ENCODE measurements around the gene GSPT2.
"Not testable (repeated sequence)": the region's sequence is repeated elsewhere in the genome, so short reads cannot be mapped to it uniquely, and the experiment has no call there.

The GSPT2 gene

DNA sequence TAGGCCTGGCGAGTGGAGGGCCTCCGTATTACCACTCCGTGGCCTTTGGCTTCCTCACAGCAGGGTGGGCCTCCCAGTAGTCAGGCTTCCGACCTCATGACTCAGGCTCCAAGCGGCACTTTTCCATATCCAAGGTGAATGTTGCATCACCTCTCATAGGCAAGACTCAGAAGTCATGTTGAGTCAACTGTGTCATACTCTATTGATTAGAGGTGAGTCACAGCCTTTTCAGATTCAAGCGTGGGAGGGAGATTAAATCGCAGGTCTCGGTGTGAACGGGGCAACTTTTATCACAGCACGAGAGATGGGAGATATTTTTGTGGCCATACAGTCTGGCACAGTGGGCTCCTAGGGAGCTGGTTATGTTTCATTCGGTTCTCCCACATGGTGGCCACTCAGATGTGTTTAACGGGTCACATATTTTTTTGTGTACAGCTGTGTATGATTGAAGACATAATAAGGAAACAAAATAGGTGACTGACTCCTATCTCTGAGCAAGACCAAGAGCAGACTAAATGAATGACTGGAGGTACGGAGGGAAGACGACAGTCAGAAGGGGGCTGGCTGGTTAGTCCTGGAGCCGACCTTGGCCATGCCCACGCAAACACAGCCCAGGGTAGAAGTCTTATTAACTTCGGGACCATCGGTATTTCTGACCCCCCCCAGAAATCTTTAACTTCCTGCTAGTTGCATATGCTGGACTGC lies 30.1 kb upstream of the GSPT2 start:
- not testable (repeated sequence) for H3K9me2 ChIP-seq (ENCODE audit: low read depth, low read length); H3K9ac ChIP-seq (ENCODE audit: low read length); H3K27me3 ChIP-seq (ENCODE audit: insufficient read depth, low read length); H3F3A ChIP-seq (ENCODE audit: insufficient read depth, low read length); H4K20me1 ChIP-seq (ENCODE audit: insufficient read depth, low read length); H3K4me3 ChIP-seq (ENCODE audit: low read depth, low read length, poor library complexity, severe bottlenecking); H3K36me3 ChIP-seq (ENCODE audit: insufficient read depth, low read length); H3K4me2 ChIP-seq (ENCODE audit: low read length); H3K9me3 ChIP-seq (ENCODE audit: low read length); H3K4me1 ChIP-seq (ENCODE audit: insufficient read depth, low read length, severe bottlenecking); H2AFZ ChIP-seq (ENCODE audit: low read length); H3K79me2 ChIP-seq (ENCODE audit: insufficient read depth, low read length); H3K27ac ChIP-seq (ENCODE audit: low read depth, low read length, poor library complexity, severe bottlenecking)

DNA sequence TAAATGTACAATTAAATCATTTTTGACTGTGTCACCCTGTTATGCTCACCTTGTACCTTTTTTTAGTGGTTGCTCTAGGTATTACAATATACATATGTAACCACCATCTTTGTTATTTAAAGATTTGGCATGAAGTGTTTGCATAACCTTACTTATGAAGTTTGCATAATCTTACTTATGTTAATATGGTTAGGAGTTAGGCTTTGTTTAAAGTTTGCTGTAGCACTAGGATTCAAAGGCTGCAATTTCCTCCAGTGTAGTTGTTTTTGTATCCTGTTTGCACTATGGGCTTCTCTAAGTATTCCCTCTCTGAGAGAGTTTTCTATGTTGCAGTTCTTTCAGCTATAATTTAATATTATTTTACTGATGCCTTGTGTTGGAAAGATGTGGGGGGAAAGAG lies 15.0 kb upstream of the GSPT2 start:
- Histone ChIP-seq H3K4me1 (ENCODE audit: insufficient read depth, low read length, severe bottlenecking) (no peaks in the 10 kb centered on the region), H4K20me1 (ENCODE audit: insufficient read depth, low read length) (no peaks in the 10 kb centered on the region), H3K36me3 (ENCODE audit: insufficient read depth, low read length) (no peaks in the 10 kb centered on the region), H2AFZ (ENCODE audit: low read length) (no peak overlapping the region), H3K4me3 (ENCODE audit: low read depth, low read length, poor library complexity, severe bottlenecking) (no peak overlapping the region), H3K9me3 (ENCODE audit: low read length) (no peaks in the 10 kb centered on the region), H3K9ac (ENCODE audit: low read length) (no peak overlapping the region), H3K27me3 (ENCODE audit: insufficient read depth, low read length) (no peaks in the 10 kb centered on the region), H3K4me2 (ENCODE audit: low read length) (no peak overlapping the region), H3F3A (ENCODE audit: insufficient read depth, low read length) (no peaks in the 10 kb centered on the region), H3K79me2 (ENCODE audit: insufficient read depth, low read length) (no peaks in the 10 kb centered on the region), H3K27ac (ENCODE audit: low read depth, low read length, poor library complexity, severe bottlenecking) (no peak overlapping the region), H3K9me2 (ENCODE audit: low read depth, low read length) (no peaks in the 10 kb centered on the region)
- TF ChIP-seq, protein P1, sequence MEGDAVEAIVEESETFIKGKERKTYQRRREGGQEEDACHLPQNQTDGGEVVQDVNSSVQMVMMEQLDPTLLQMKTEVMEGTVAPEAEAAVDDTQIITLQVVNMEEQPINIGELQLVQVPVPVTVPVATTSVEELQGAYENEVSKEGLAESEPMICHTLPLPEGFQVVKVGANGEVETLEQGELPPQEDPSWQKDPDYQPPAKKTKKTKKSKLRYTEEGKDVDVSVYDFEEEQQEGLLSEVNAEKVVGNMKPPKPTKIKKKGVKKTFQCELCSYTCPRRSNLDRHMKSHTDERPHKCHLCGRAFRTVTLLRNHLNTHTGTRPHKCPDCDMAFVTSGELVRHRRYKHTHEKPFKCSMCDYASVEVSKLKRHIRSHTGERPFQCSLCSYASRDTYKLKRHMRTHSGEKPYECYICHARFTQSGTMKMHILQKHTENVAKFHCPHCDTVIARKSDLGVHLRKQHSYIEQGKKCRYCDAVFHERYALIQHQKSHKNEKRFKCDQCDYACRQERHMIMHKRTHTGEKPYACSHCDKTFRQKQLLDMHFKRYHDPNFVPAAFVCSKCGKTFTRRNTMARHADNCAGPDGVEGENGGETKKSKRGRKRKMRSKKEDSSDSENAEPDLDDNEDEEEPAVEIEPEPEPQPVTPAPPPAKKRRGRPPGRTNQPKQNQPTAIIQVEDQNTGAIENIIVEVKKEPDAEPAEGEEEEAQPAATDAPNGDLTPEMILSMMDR (IDR thresholded peaks at IDR 0.05; ENCODE audit: low read length): no peak
- TF ChIP-seq EZH2 (IDR thresholded peaks at IDR 0.05; ENCODE audit: borderline replicate concordance, low read length): no peak

DNA sequence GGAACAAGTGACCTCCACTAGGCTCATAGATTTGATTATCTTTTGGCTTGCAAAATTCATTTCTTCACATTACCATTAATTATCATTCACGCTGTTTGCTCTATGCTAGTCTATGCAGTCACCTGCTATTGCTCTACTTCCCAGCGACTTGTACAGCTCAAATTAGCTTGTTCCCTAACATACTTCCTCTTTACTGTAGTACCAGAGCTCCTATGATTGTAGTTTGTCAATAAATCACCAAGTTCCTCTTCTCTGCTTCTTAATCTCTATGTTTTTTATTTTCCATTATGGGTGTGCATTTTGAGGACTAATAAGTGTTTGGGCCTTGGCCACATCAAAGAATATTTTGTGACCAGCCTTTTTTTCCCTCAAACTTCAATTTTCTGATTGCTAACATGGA lies 6.2 kb upstream of the GSPT2 start:
- Histone ChIP-seq H2AFZ (ENCODE audit: low read length) (no peak overlapping the region), H3K9me2 (ENCODE audit: low read depth, low read length) (no peaks in the 10 kb centered on the region), H3K79me2 (ENCODE audit: insufficient read depth, low read length) (no peaks in the 10 kb centered on the region), H3K36me3 (ENCODE audit: insufficient read depth, low read length) (no peaks in the 10 kb centered on the region), H3K4me2 (ENCODE audit: low read length) (no peak overlapping the region), H4K20me1 (ENCODE audit: insufficient read depth, low read length) (no peaks in the 10 kb centered on the region), H3F3A (ENCODE audit: insufficient read depth, low read length) (no peaks in the 10 kb centered on the region), H3K9me3 (ENCODE audit: low read length) (no peaks in the 10 kb centered on the region), H3K27ac (ENCODE audit: low read depth, low read length, poor library complexity, severe bottlenecking) (no peak overlapping the region), H3K27me3 (ENCODE audit: insufficient read depth, low read length) (no peaks in the 10 kb centered on the region), H3K4me1 (ENCODE audit: insufficient read depth, low read length, severe bottlenecking) (no peaks in the 10 kb centered on the region), H3K4me3 (ENCODE audit: low read depth, low read length, poor library complexity, severe bottlenecking) (no peak overlapping the region), H3K9ac (ENCODE audit: low read length) (no peak overlapping the region)
- no peak for TF ChIP-seq EZH2 (IDR thresholded peaks at IDR 0.05; ENCODE audit: borderline replicate concordance, low read length)
- TF ChIP-seq, protein P1 (IDR thresholded peaks at IDR 0.05; ENCODE audit: low read length): no peak

DNA sequence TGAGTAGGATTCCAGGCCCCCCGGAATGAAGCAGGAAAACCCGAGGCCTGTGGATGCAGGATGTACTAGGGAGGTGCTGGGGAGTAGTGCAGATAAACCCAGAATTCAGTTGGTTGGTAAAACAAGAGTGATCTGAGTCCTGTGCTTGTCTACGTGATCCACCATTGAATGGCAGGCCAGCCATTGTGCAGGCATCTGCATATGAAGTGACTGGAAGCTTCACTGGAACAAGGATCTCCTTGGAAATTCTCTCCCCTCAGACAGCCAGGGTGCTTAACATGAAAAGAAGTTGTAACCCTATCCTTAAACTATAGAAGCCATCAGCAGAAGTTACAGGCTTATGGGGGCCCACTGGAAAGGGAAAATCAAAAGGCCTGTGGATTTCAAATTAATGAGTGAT lies 656 bp upstream of the GSPT2 start:
- H3K4me3 ChIP-seq (ENCODE audit: low read depth, low read length, poor library complexity, severe bottlenecking): peak overlapping the region; percentile 80
- H3K9me3 ChIP-seq (ENCODE audit: low read length): no peaks in the 10 kb centered on the region

More for the DNA sequence above, 656 bp upstream of the GSPT2 start:
- H4K20me1 ChIP-seq (ENCODE audit: insufficient read depth, low read length): no peaks in the 10 kb centered on the region
- H2AFZ ChIP-seq (ENCODE audit: low read length): peak overlapping the region; percentile 100
- H3K79me2 ChIP-seq (ENCODE audit: insufficient read depth, low read length): no peaks in the 10 kb centered on the region
- no peak overlapping the region for H3K27ac ChIP-seq (ENCODE audit: low read depth, low read length, poor library complexity, severe bottlenecking)
- peaks cover 19% of the 10 kb centered on the region for H3K36me3 ChIP-seq (ENCODE audit: insufficient read depth, low read length)
- H3K27me3 ChIP-seq (ENCODE audit: insufficient read depth, low read length): no peaks in the 10 kb centered on the region
- H3K9me2 ChIP-seq (ENCODE audit: low read depth, low read length): no peaks in the 10 kb centered on the region
- TF ChIP-seq, protein P1 (IDR thresholded peaks at IDR 0.05; ENCODE audit: low read length): no peak
- no peak for TF ChIP-seq EZH2 (IDR thresholded peaks at IDR 0.05; ENCODE audit: borderline replicate concordance, low read length)
- peaks cover 17% of the 10 kb centered on the region for H3K4me1 ChIP-seq (ENCODE audit: insufficient read depth, low read length, severe bottlenecking)
- no peaks in the 10 kb centered on the region for H3F3A ChIP-seq (ENCODE audit: insufficient read depth, low read length)
- peak overlapping the region; percentile 77 for H3K4me2 ChIP-seq (ENCODE audit: low read length)
- H3K9ac ChIP-seq (ENCODE audit: low read length): peak overlapping the region; percentile 80; the same call in 1 of the 2 replicates
